Suprapubic skin (tissue), 4 donors: ENCODE results near the gene GSTT2B.
A peak's percentile ranks its signal among the peaks of the same experiment; 100 is the strongest.

ENCODE experiments used
- CTCF ChIP-seq, 2 donors: fragments of 200-600 bp in 1 of 2; fragments of 450-650 bp in 1 of 2; sonication (generic) in 1 of 2; IDR thresholded peaks; one replicate each; pipeline ENCODE4 v1.5.1; 2016 to 2019; ENCODE audit warnings: antibody characterized with exemption in 2 of 2, mild to moderate bottlenecking in 1 of 2, moderate library complexity in 1 of 2
- EP300 ChIP-seq: sonication (generic); formaldehyde crosslinking; IDR thresholded peaks from one replicate; pipeline ENCODE4 v1.6.1; 2017; ENCODE audit warnings: antibody characterized with exemption
- POLR2A ChIP-seq, 2 donors: fragments of 450-650 bp; IDR thresholded peaks; one replicate each; pipeline ENCODE4 v1.6.1; 2017; ENCODE audit warnings: antibody characterized with exemption in 2 of 2, mild to moderate bottlenecking in 2 of 2, moderate library complexity in 2 of 2
- POLR2AphosphoS5 ChIP-seq, 3 donors: sonication (generic); formaldehyde crosslinking; IDR thresholded peaks; one replicate each; pipeline ENCODE4 v1.6.1; 2017; ENCODE audit warnings: antibody characterized with exemption in 3 of 3

DNA sequence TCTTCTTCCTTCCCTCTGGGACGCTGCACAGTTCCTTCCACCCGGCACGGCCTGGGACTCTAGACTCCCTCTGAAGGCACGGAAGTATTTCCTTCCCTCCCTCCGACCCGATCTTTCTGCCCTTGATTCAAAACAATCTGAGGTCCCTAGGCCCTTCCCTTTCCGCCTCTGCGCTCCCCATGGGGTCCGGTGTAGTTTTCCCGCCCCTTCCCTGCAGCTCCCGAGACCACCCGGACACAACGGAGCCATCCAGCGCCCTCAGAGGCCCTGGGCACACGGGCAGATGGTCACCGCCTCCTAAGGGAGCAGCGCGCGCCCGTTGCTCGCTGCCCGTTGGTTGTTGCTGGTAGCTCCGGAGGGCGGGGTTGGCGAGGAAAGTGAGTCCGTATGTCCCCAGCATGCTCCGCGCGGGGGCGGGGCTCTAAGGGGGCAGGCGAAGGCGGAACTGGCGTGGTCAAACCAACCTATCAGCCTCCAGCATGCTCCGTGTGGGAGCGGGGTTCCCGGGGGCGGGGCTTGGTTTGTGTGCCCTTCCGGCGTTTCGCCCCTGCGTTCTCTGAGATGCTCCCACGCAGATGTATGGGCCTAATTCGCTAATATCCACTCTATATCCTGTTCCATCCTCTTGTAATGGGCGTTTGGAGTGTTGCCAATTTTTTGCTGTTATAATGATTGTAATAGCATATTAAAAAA is 47.2 kb downstream of the GSTT2B start:
- TF ChIP-seq CTCF (IDR thresholded peaks at IDR 0.05) (no peak), POLR2A (IDR thresholded peaks at IDR 0.05) (peak in 1 of 2 donors; percentile 60), EP300 (no peak), POLR2AphosphoS5 (IDR thresholded peaks at IDR 0.05) (peak in 2 of 3 donors; percentile 37 to 50)
